Prostate gland (tissue), 2 donors: ENCODE data around the gene WDR83. TPM values are rescaled to one million over a fixed set of nuclear protein-coding genes. Genes with fewer than 3 reads are reported as not detected.
"Not testable (repeated sequence)": the region's sequence is repeated elsewhere in the genome, so short reads cannot be mapped to it uniquely, and the experiment has no call there.

ENCODE experiments used
- DNase-seq: peaks from one replicate; pipeline ENCODE4 v3.0.0-alpha.2; 2019; ENCODE audit warnings: low spot score
- H3K27ac ChIP-seq, 2 donors: fragments of 200-600 bp; sonication (generic); 2 replicates each; pipeline ENCODE4 v1.5.1; 2017 to 2019
- H3K27me3 ChIP-seq: fragments of 200-600 bp; sonication (generic); replicated peaks from 2 replicates; pipeline ENCODE4 v1.5.1; 2019; ENCODE audit not compliant: insufficient read depth
- H3K36me3 ChIP-seq, 2 donors: fragments of 200-600 bp; sonication (generic); 1 replicate in 1 of 2; 2 replicates in 1 of 2; pipeline versions ENCODE4 v1.5.1 to v1.8.1; 2017 to 2019
- H3K4me1 ChIP-seq: fragments of 200-600 bp; sonication (generic); replicated peaks from 2 replicates; pipeline ENCODE4 v1.5.1; 2019
- H3K4me3 ChIP-seq, 2 donors: fragments of 200-600 bp; sonication (generic); 2 replicates each; pipeline ENCODE4 v1.5.1; 2017 to 2019
- H3K9me3 ChIP-seq: fragments of 200-600 bp; sonication (generic); 2 replicates; pipeline ENCODE4 v1.5.1; 2017
- POLR2A ChIP-seq: fragments of 450-650 bp; IDR thresholded peaks from one replicate; pipeline ENCODE4 v1.6.1; 2016; ENCODE audit warnings: antibody characterized with exemption, mild to moderate bottlenecking
- POLR2AphosphoS5 ChIP-seq: sonication (generic); formaldehyde crosslinking; IDR thresholded peaks from one replicate; pipeline ENCODE4 v1.6.1; 2017; ENCODE audit warnings: antibody characterized with exemption
- WGBS: methylation state at CpG from one replicate; pipeline ENCODE4 v1.1.5; 2018; 5-methylcytosine and 5-hydroxymethylcytosine counted together
- intact Hi-C: fragments of 100-400 bp; cut with DNase I; formaldehyde crosslinking; loops from one replicate; pipeline ENCODE4 v1.14.2; 2022
- total RNA-seq, 2 donors: library from RNA; depleted of rRNA; stranded (reverse); fragments of >200 nt; gene quantifications; one replicate each; pipeline ENCODE4 v1.1.0, GENCODE V29; 2016
- TF ChIP-seq, protein P1 (sequence below), 4 experiments: fragments of 200-600 bp in 2 of 4; fragments of 450-650 bp in 2 of 4; sonication (generic) in 2 of 4; IDR thresholded peaks; 1 replicate in 3 of 4; 2 replicates in 1 of 4; pipeline ENCODE4 v1.5.1; 2016 to 2019; ENCODE audit warnings: antibody characterized with exemption in 4 of 4, mild to moderate bottlenecking in 2 of 4, moderate library complexity in 2 of 4

WDR83 gene, protein sequence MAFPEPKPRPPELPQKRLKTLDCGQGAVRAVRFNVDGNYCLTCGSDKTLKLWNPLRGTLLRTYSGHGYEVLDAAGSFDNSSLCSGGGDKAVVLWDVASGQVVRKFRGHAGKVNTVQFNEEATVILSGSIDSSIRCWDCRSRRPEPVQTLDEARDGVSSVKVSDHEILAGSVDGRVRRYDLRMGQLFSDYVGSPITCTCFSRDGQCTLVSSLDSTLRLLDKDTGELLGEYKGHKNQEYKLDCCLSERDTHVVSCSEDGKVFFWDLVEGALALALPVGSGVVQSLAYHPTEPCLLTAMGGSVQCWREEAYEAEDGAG
- 10 to 100 TPM; 14.9 to 16.2 TPM for total RNA-seq

- DNase-seq: peak; percentile 55
- WGBS: 1% methylated on average over 33 of the region's 46 CpGs
- Histone ChIP-seq H3K27me3 (no peaks in the 10 kb centered on the region), H3K4me1 (peaks cover 22% of the 10 kb centered on the region), H3K9me3 (no peaks in the 10 kb centered on the region), H3K4me3 (peak within 1 kb of the TSS; percentile 86 to 87), H3K36me3 (no peaks in the 10 kb centered on the region), H3K27ac (peak within 1 kb of the TSS; percentile 55 to 57)
- TF ChIP-seq, protein P1, sequence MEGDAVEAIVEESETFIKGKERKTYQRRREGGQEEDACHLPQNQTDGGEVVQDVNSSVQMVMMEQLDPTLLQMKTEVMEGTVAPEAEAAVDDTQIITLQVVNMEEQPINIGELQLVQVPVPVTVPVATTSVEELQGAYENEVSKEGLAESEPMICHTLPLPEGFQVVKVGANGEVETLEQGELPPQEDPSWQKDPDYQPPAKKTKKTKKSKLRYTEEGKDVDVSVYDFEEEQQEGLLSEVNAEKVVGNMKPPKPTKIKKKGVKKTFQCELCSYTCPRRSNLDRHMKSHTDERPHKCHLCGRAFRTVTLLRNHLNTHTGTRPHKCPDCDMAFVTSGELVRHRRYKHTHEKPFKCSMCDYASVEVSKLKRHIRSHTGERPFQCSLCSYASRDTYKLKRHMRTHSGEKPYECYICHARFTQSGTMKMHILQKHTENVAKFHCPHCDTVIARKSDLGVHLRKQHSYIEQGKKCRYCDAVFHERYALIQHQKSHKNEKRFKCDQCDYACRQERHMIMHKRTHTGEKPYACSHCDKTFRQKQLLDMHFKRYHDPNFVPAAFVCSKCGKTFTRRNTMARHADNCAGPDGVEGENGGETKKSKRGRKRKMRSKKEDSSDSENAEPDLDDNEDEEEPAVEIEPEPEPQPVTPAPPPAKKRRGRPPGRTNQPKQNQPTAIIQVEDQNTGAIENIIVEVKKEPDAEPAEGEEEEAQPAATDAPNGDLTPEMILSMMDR (IDR thresholded peaks at IDR 0.05): no peak
- TF ChIP-seq POLR2A: no peak
- TF ChIP-seq POLR2AphosphoS5: peak; percentile 45
- intact Hi-C loops: loop anchor here (5.0 kb wide), 1 partner anchor 54 kb away; the partner anchor contains the start of genes ZNF490 and ZNF791
These were observed at the start of gene WDR83, which contains the start of gene MAN2B1 for GRCh38 chr19:12666265-12667048. TSS of gene WDR83 (plus strand) at chr19:12666807. CDS start at chr19:12669791, 2,984 bp downstream. TSS of gene MAN2B1 (minus strand) at chr19:12666742. CDS start at chr19:12666701, 41 bp downstream.

- H3K4me1 ChIP-seq: no peaks in the 10 kb centered on the region
- intact Hi-C loops: no loop called here
- 90% methylated on average over 4 of the region's 4 CpGs for WGBS
- no peaks in the 10 kb centered on the region for H3K36me3 ChIP-seq
- no peaks in the 10 kb centered on the region for H3K27me3 ChIP-seq
- H3K4me3 ChIP-seq: no peak overlapping the region
- H3K9me3 ChIP-seq: no peaks in the 10 kb centered on the region
- no peak for DNase-seq
- H3K27ac ChIP-seq: no peak overlapping the region
- no peak for TF ChIP-seq POLR2A
- TF ChIP-seq, protein P1 (IDR thresholded peaks at IDR 0.05): no peak
These were observed 49.0 kb upstream of the WDR83 start for GRCh38 chr19:12617646-12618045.

GRCh38 chr19:12621253-12622024 lies 45.2 kb upstream of the WDR83 start:
- H3K27me3 ChIP-seq, H3K4me1 ChIP-seq, intact Hi-C loops, H3K9me3 ChIP-seq, H3K4me3 ChIP-seq, H3K27ac ChIP-seq, DNase-seq: not testable (repeated sequence)
- 53% methylated on average over 21 of the region's 26 CpGs for WGBS
- H3K36me3 ChIP-seq: peaks cover 9 to 14% of the 10 kb centered on the region in 2 donors

DNA sequence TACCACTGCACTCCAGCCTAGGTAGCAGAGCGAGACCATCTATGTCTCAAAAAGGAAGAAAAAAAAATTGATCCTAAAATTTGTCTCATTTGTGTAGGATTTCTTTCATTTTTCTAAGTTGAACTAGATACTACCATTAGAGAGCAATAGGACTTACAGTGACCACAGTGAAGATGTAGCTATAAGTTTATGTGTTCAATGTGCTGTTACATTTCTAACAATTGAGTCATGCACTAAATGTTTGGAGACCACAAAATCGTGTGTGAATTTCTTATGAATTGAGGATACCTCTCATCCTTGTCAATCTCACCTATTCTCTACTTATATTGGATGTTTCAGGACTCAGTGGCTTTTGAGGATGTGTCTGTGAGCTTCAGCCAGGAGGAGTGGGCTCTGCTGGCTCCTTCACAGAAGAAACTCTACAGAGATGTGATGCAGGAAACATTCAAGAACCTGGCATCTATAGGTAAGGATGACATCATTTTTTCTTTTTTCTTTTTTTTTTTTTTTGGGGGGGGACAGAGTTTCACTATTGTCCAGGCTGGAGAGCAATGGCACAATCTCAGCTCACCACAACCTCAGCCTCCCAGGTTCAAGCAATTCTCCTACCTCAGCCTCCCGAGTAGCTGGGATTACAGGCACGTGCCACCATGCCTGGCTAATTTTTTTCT lies 43.1 kb upstream of the WDR83 start:
- no peak for DNase-seq
- WGBS: 93% methylated on average over 4 of the region's 4 CpGs
- Histone ChIP-seq H3K27ac (no peak overlapping the region), H3K4me1 (no peaks in the 10 kb centered on the region), H3K4me3 (no peak overlapping the region), H3K9me3 (no peaks in the 10 kb centered on the region), H3K27me3 (no peaks in the 10 kb centered on the region), H3K36me3 (peaks cover 20 to 27% of the 10 kb centered on the region in 2 donors)
- TF ChIP-seq POLR2AphosphoS5 (no peak), POLR2A (no peak)
- TF ChIP-seq, protein P1 (IDR thresholded peaks at IDR 0.05): no peak
- intact Hi-C loops: no loop called here
